D721Med (cell line): ENCODE results near the gene PSMD3.
A peak's percentile ranks its signal among the peaks of the same experiment; 100 is the strongest.

Experiments used
- DNase-seq: peaks from one replicate; pipeline ENCODE4 v3.0.0; 2011; ENCODE audit warnings: low spot score; ENCODE audit not compliant: insufficient read length
- FAIRE-seq: peaks from 2 replicates; lab custom pipeline; 2011; peaks lifted over from hg19 to GRCh38; lab: Jason Lieb, UNC
- CTCF ChIP-seq: IDR thresholded peaks from 2 replicates; pipeline ENCODE4 v1.5.1; 2012; ENCODE audit warnings: mild to moderate bottlenecking, control low read depth; ENCODE audit not compliant: insufficient read depth; ENCODE audit errors: missing control alignments

Gene PSMD3

GRCh38 chr17:40014375-40014980 lies 33.9 kb downstream of the PSMD3 start:
- FAIRE-seq (no peak), DNase-seq (peak; percentile 13)
- no peak for TF ChIP-seq CTCF

GRCh38 chr17:40015005-40015997 lies 34.7 kb downstream of the PSMD3 start, which contains the start of gene CSF3:
Gene CSF3, plus strand, starts transcription at chr17:40015440. Its CDS starts 35 bp downstream, at chr17:40015475.
- peak; percentile 8 for DNase-seq
- no peak for FAIRE-seq
- TF ChIP-seq CTCF, result no peak

GRCh38 chr17:40015998-40016985 lies 35.7 kb downstream of the PSMD3 start:
- no peak for TF ChIP-seq CTCF
- peak; percentile 14 for DNase-seq
- FAIRE-seq, result no peak

- DNase-seq, result peak; percentile 12
- no peak for FAIRE-seq
- TF ChIP-seq CTCF, result no peak
Observed at GRCh38 chr17:40017422-40018080, 36.9 kb downstream of the PSMD3 start.

- no peak for FAIRE-seq
- no peak for TF ChIP-seq CTCF
Observed at GRCh38 chr17:40018211-40019121, 37.9 kb downstream of the PSMD3 start.

More at GRCh38 chr17:40018211-40019121, 37.9 kb downstream of the PSMD3 start:
- peak; percentile 14 for DNase-seq
